ENCODE results near the gene ARNT2.

The ARNT2 gene

GRCh38 chr15:80405970-80406369 is 1.8 kb downstream of the ARNT2 start:
- DNase-seq (ENCODE audit: low read depth in 1 of 2, low spot score in 1 of 2) = no peak

GRCh38 chr15:80411788-80412288 is 7.7 kb downstream of the ARNT2 start:
- no peak for DNase-seq (ENCODE audit: low read depth in 1 of 2, low spot score in 1 of 2)

- DNase-seq (ENCODE audit: low read depth in 1 of 2, low spot score in 1 of 2) = no peak
Measured at GRCh38 chr15:80414546-80415357, 10.6 kb downstream of the ARNT2 start.

- DNase-seq (ENCODE audit: low read depth in 1 of 2, low spot score in 1 of 2) = no peak
Measured at GRCh38 chr15:80415358-80415670, 11.1 kb downstream of the ARNT2 start.

GRCh38 chr15:80416702-80417101 is 12.5 kb downstream of the ARNT2 start:
- DNase-seq (ENCODE audit: low read depth in 1 of 2, low spot score in 1 of 2) = no peak

- no peak for DNase-seq (ENCODE audit: low read depth in 1 of 2, low spot score in 1 of 2)
Measured at GRCh38 chr15:80418892-80419537, 14.8 kb downstream of the ARNT2 start.

GRCh38 chr15:80419546-80419945 is 15.4 kb downstream of the ARNT2 start:
- DNase-seq (ENCODE audit: low read depth in 1 of 2, low spot score in 1 of 2) = no peak

DNA sequence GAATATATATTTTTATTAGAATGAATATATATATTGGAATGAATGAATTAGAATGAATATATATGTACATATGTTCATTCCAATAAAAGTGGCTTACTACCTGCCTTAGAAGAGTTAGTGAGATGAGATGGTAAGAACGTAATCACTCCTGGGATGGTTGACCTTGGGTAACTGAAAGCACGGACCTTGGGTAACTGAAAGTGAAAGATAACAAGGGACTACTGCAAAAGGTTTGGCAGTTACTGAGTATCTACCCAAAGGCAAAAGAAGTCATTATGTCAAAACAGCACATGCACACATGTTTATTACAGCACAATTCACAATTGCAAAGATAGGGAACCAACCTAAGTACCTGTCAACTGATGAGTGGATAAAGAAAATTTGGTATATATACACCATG is 16.5 kb downstream of the ARNT2 start:
- DNase-seq (ENCODE audit: low read depth in 1 of 2, low spot score in 1 of 2) = no peak

DNA sequence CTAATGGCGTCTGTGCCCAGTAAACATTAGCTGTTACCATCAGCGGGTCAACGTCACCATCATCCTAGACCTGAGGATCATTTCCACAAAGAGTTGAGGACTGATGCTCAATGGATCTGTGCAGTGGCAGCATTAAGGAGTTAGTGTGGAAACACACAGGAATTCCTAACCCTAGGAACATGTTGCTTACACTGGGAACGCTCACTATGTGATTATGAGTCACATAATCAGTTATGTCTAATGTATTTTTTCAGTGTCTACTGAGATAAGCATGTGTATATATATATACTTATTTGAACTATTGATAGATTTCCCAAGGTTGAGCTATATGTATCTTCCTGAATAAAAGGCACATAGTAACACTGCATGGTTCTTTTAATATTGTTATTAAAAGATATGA is 19.0 kb downstream of the ARNT2 start:
- no peak for DNase-seq (ENCODE audit: low read depth in 1 of 2, low spot score in 1 of 2)

- no peak for DNase-seq (ENCODE audit: low read depth in 1 of 2, low spot score in 1 of 2)
Measured at GRCh38 chr15:80424381-80424780, 20.2 kb downstream of the ARNT2 start.

GRCh38 chr15:80426316-80426715 is 22.1 kb downstream of the ARNT2 start:
- DNase-seq (ENCODE audit: low read depth in 1 of 2, low spot score in 1 of 2) = no peak

DNA sequence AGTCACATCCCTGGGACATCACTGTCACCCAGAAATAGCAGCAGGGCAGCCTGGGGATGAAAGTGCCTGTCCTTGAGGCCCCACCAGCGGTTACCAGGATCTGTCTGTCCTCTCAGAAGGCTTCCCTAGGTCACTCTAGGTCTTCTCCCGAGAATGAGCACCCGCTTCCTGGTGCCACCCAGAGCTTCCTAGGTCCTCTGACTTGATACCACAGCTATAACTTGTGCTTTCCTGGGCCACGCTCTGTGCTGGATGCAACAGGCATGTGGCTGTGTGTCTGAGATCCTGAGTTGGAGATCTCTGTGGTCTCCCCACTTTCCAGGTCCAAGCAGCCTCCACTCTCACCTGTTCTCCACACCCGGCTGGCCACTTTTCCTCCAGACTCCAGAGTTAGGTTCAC is 25.8 kb downstream of the ARNT2 start:
- DNase-seq (ENCODE audit: low read depth in 1 of 2, low spot score in 1 of 2) = no peak

- no peak for DNase-seq (ENCODE audit: low read depth in 1 of 2, low spot score in 1 of 2)
Measured at GRCh38 chr15:80431635-80432344, 27.6 kb downstream of the ARNT2 start.

GRCh38 chr15:80432345-80432702 is 28.1 kb downstream of the ARNT2 start:
- no peak for DNase-seq (ENCODE audit: low read depth in 1 of 2, low spot score in 1 of 2)

- DNase-seq (ENCODE audit: low read depth in 1 of 2, low spot score in 1 of 2) = no peak
Measured at GRCh38 chr15:80433836-80434235, 29.7 kb downstream of the ARNT2 start.

GRCh38 chr15:80434926-80435720 is 30.9 kb downstream of the ARNT2 start:
- DNase-seq (ENCODE audit: low read depth in 1 of 2, low spot score in 1 of 2) = no peak

DNA sequence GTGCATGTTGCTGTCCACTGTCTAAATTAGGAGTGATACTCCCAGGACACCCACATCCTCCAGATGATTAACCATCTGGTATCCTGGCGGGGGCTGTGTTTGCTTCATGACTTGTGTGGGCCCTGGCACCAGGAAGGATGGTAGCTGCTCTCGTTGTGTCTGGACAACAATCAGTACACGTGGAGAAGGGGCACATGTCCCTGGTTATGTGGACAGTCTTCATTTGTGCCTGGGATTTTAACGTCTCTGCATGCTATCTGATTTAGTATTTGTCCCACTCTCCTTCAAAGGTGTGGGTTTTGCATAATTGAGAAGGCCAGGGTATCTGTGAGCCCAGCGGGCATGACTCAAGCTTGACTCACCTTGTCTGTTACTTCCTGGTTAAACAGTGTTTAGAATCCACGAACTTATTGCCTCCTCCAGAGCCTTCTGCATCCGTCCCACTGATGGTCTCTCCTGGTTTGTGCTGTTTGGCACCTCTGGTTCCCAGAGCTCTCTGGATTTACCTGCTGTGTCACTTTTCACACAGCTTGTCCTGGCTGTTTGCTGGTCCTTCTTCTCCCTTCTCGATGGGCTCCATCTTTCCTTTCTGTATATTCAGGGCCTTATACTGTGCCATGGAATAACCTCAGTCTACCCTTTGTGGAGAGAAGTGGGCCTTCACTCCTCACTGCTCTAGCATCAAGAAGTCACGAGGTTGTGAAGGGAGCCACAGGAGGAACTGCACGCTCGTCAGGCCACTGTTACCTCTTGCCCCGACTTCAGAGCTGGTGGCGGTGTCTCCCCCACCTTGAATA is 32.5 kb downstream of the ARNT2 start:
- DNase-seq (ENCODE audit: low read depth in 1 of 2, low spot score in 1 of 2) = no peak

GRCh38 chr15:80437334-80437891 is 33.2 kb downstream of the ARNT2 start:
- no peak for DNase-seq (ENCODE audit: low read depth in 1 of 2, low spot score in 1 of 2)

DNA sequence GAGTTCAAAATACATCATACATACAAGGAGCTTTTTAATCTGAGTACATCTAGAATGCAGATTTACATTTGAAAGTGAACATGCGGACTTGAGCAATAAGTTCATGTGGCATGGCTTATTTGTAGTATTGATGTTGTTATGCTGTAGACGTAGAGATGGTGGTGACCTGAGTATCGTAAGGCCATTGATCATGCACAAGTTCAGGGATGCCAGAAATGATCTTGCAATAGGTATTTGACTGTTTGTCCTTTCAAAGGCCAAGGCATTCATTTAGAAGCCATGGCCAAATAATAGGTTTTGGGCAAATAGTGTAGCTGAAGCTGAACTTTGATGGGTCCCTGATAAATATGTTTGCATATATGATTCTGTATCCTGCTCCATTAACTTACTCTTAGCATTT is 35.0 kb downstream of the ARNT2 start:
- DNase-seq (ENCODE audit: low read depth in 1 of 2, low spot score in 1 of 2) = no peak

DNA sequence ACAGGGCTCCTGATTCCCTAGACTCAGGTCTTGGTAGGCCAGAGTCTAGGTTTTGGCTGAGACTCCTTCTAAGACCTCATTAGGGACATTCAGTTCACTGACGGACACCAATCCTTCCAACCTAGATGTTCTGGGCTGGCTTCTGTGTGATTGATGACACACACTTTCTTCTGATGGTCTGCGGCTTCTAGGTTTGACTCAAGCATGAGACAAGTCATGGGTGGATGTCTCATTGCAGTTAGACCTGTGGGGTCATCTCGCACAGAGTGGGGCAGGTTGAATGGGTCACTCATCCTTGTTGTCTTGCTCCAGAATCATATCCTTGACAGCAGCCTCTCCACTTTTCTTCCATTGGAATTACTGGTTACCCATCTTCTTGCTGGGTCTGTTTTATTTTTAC is 35.8 kb downstream of the ARNT2 start:
- DNase-seq (ENCODE audit: low read depth in 1 of 2, low spot score in 1 of 2) = no peak
